GM12878 (cell line): ENCODE measurements around the gene SPDYC.

Source experiments
- IRF4 ChIP-seq: IDR thresholded peaks from 2 replicates; pipeline ENCODE4 v1.6.1; 2011; ENCODE audit warnings: low read depth, low read length
- NBN ChIP-seq: fragments of 450-650 bp; IDR thresholded peaks from 2 replicates; pipeline ENCODE4 v1.6.1; 2016
- NR2C2 ChIP-seq: IDR thresholded peaks from 2 replicates; pipeline ENCODE4 v1.6.1; 2011; ENCODE audit warnings: borderline replicate concordance, low read depth; ENCODE audit not compliant: control insufficient read depth, insufficient read length

- no peak for TF ChIP-seq IRF4
- no peak for TF ChIP-seq NR2C2
- no peak for TF ChIP-seq NBN
Observed at GRCh38 chr11:65216830-65217229, 46.8 kb downstream of the SPDYC start.
